ENCODE data around the gene MMP12.

GRCh38 chr11:102886999-102887398 is 12.2 kb upstream of the MMP12 start:
- TF ChIP-seq CTCF (IDR thresholded peaks at IDR 0.05; ENCODE audit: low read depth, low read length, poor library complexity, severe bottlenecking) (no peak), EZH2phosphoT487 (IDR thresholded peaks at IDR 0.05; ENCODE audit: borderline replicate concordance, low read length) (no peak)

Measured in DOHH2 (cell line).